Gastroesophageal sphincter (tissue), 4 donors: ENCODE measurements around the gene BMP10. TPM values are rescaled to one million over a fixed set of nuclear protein-coding genes. Genes with fewer than 3 reads are reported as not detected.

Experiments
- ATAC-seq: fragments of 150-250 bp; one replicate; pipeline ENCODE4 v1.9.1; 2016; ENCODE audit warnings: mild to moderate bottlenecking, moderate library complexity
- H3K27ac ChIP-seq, 4 donors: fragments of 200-600 bp; sonication (generic) in 3 of 4; 1 replicate in 3 of 4; 2 replicates in 1 of 4; pipeline ENCODE4 v1.5.1; 2016 to 2019
- H3K27me3 ChIP-seq: fragments of 200-600 bp; sonication (generic); one replicate; pipeline ENCODE4 v1.5.1; 2019
- H3K36me3 ChIP-seq, 2 donors: fragments of 200-600 bp; sonication (generic); one replicate each; pipeline ENCODE4 v1.5.1; 2019; ENCODE audit warnings: control low read depth in 1 of 2
- H3K4me1 ChIP-seq, 3 donors: fragments of 200-600 bp; sonication (generic); 1 replicate in 2 of 3; 2 replicates in 1 of 3; pipeline ENCODE4 v1.5.1; 2016 to 2019; ENCODE audit warnings: control low read depth in 2 of 3
- H3K4me3 ChIP-seq, 2 donors: fragments of 200-600 bp; sonication (generic); one replicate each; pipeline ENCODE4 v1.5.1; 2019; ENCODE audit warnings: mild to moderate bottlenecking in 1 of 2, moderate library complexity in 1 of 2
- H3K9me3 ChIP-seq, 3 donors: fragments of 200-600 bp; sonication (generic); one replicate each; pipeline ENCODE4 v1.5.1; 2017 to 2019; ENCODE audit warnings: control low read depth in 2 of 3
- CTCF ChIP-seq, 4 experiments: fragments of 200-600 bp in 2 of 4; fragments of 450-650 bp in 2 of 4; sonication (generic) in 1 of 4; IDR thresholded peaks; one replicate each; pipeline ENCODE4 v1.5.1; 2017 to 2019; ENCODE audit warnings: antibody characterized with exemption in 4 of 4, mild to moderate bottlenecking in 2 of 4, moderate library complexity in 2 of 4
- EP300 ChIP-seq: sonication (generic); formaldehyde crosslinking; IDR thresholded peaks from one replicate; pipeline ENCODE4 v1.6.1; 2017; ENCODE audit warnings: antibody characterized with exemption, mild to moderate bottlenecking
- POLR2A ChIP-seq, 2 donors: fragments of 450-650 bp; IDR thresholded peaks; one replicate each; pipeline ENCODE4 v1.6.1; 2017; ENCODE audit warnings: antibody characterized with exemption in 2 of 2, mild to moderate bottlenecking in 2 of 2, moderate library complexity in 1 of 2
- POLR2AphosphoS5 ChIP-seq: sonication (generic); formaldehyde crosslinking; IDR thresholded peaks from one replicate; pipeline ENCODE4 v1.6.1; 2017; ENCODE audit warnings: antibody characterized with exemption
- WGBS, 2 donors: methylation state at CpG; one replicate each; pipeline ENCODE4 v1.1.5; 2018; ENCODE audit warnings: low coverage in 1 of 2; 5-methylcytosine and 5-hydroxymethylcytosine counted together
- total RNA-seq, 4 donors: library from RNA; depleted of rRNA; stranded (reverse); fragments of >200 nt; gene quantifications; one replicate each; pipeline ENCODE4 v1.1.0, GENCODE V29; 2016

The BMP10 gene
- total RNA-seq, 4 donors from 2014 or later, result 0.19 TPM; not detected in 3

GRCh38 chr2:68915393-68915792 lies 44.2 kb upstream of the BMP10 start:
- Histone ChIP-seq H3K4me3 (no peak overlapping the region), H3K9me3 (no peaks in the 10 kb centered on the region), H3K36me3 (no peaks in the 10 kb centered on the region), H3K27me3 (no peaks in the 10 kb centered on the region), H3K27ac (no peak overlapping the region), H3K4me1 (no peaks in the 10 kb centered on the region)
- ATAC-seq, result no peak
- TF ChIP-seq CTCF (IDR thresholded peaks at IDR 0.05) (no peak), EP300 (no peak), POLR2AphosphoS5 (no peak), POLR2A (IDR thresholded peaks at IDR 0.05) (no peak)
- WGBS, 2 donors, result 79% methylated on average over 2 of the region's 4 CpGs; no CpG with 5 or more reads in 1 of the 2 donors

DNA sequence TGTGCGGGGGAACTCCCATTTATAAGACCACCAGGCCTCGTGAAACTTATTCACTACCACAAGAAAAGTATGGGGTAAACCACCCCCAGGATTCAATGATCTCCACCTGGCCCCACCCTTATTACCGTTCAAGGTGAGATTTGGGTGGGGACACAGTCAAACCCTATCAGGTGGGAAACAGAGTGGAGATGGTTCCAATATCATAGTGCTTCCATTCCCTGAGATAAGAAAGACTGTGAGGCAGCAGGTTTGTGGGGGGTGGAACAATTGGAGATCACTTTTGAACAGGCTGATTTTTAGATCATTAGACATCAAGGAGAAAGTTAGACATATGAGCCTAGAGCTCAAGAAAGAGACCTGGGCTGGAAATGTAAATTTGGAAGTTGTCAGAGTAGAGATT lies 42.2 kb upstream of the BMP10 start:
- Histone ChIP-seq H3K4me1 (peaks cover 3 to 15% (median 7%) of the 10 kb centered on the region in 3 donors), H3K36me3 (no peaks in the 10 kb centered on the region), H3K27me3 (no peaks in the 10 kb centered on the region), H3K4me3 (no peak overlapping the region), H3K27ac (no peak overlapping the region), H3K9me3 (no peaks in the 10 kb centered on the region)
- 100% methylated on average over 2 to 3 of the region's 3 CpGs for WGBS, 2 donors
- TF ChIP-seq CTCF (IDR thresholded peaks at IDR 0.05) (no peak), POLR2AphosphoS5 (no peak), POLR2A (IDR thresholded peaks at IDR 0.05) (no peak), EP300 (no peak)
- ATAC-seq, result no peak

DNA sequence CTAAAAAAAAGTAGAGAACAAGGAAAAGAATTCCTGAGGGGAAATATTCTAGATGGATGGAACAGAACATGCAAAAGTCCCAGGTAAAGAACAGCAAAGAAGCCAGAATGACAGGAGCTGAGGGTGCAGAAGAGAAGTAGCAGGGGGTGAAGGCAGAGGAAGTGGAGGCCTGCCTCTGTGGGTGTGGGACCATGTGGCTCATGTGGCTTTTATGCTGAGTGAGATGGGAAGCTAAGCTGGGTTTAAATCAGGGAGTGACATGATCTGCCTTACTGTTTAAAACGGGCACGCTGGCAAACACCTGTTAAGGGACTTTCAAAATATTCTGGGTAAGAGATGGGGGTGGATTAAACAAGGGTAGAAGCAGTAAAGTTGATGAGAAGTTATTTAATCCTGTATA lies 41.5 kb upstream of the BMP10 start:
- H3K27me3 ChIP-seq, result no peaks in the 10 kb centered on the region
- H3K4me3 ChIP-seq, result no peak overlapping the region
- 42 to 46% methylated on average over 2 of the region's 2 CpGs for WGBS, 2 donors
- no peak for ATAC-seq
- no peaks in the 10 kb centered on the region for H3K36me3 ChIP-seq
- TF ChIP-seq POLR2A (IDR thresholded peaks at IDR 0.05) (no peak), POLR2AphosphoS5 (no peak), CTCF (IDR thresholded peaks at IDR 0.05) (no peak), EP300 (no peak)
- H3K9me3 ChIP-seq, result no peaks in the 10 kb centered on the region
- peaks cover 3 to 21% (median 7%) of the 10 kb centered on the region in 3 donors for H3K4me1 ChIP-seq
- no peak overlapping the region for H3K27ac ChIP-seq

DNA sequence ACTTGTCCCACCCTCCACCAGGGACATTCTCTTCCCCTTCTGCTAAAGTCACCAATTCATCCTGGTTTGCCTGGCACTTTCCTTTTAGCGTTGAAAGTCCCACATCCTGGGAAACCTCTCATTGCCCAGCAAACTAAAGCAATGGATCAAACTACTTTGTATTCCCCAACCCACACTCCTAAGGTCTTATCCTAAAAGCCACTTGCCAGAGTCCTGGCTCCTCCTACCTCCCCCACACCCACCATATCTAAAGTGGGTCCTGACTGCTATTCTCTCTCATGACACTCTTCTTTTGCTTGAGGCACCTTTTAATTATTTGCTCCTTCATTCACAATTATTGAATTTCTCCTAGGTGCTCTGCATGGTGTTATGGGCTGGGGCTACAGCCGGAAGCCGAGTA lies 40.9 kb upstream of the BMP10 start:
- no peak for TF ChIP-seq POLR2A (IDR thresholded peaks at IDR 0.05)
- no peak for TF ChIP-seq POLR2AphosphoS5
- TF ChIP-seq EP300, result no peak
- TF ChIP-seq CTCF (IDR thresholded peaks at IDR 0.05), result no peak
- Histone ChIP-seq H3K27me3 (no peaks in the 10 kb centered on the region), H3K4me1 (peaks cover 3 to 23% (median 7%) of the 10 kb centered on the region in 3 donors), H3K36me3 (no peaks in the 10 kb centered on the region), H3K4me3 (no peak overlapping the region), H3K9me3 (no peaks in the 10 kb centered on the region), H3K27ac (no peak overlapping the region)
- ATAC-seq, result no peak
- 93% methylated on average over 3 of the region's 3 CpGs; no CpG with 5 or more reads in 1 of the 2 donors for WGBS, 2 donors

GRCh38 chr2:68911709-68912108 lies 40.5 kb upstream of the BMP10 start:
- no peak overlapping the region for H3K27ac ChIP-seq
- no peak for ATAC-seq
- TF ChIP-seq POLR2A (IDR thresholded peaks at IDR 0.05) (no peak), EP300 (no peak), CTCF (IDR thresholded peaks at IDR 0.05) (no peak)
- 100% methylated on average over 1 of the region's 1 CpG; no CpG with 5 or more reads in 1 of the 2 donors for WGBS, 2 donors
- no peaks in the 10 kb centered on the region for H3K9me3 ChIP-seq
- H3K4me1 ChIP-seq, result peaks cover 3 to 23% (median 7%) of the 10 kb centered on the region in 3 donors
- no peak overlapping the region for H3K4me3 ChIP-seq
- H3K27me3 ChIP-seq, result no peaks in the 10 kb centered on the region
- no peaks in the 10 kb centered on the region for H3K36me3 ChIP-seq
